ENCODE measurements around the gene CASP3.
A peak's percentile ranks its signal among the peaks of the same experiment; 100 is the strongest.
"Not testable (repeated sequence)": the region's sequence is repeated elsewhere in the genome, so short reads cannot be mapped to it uniquely, and the experiment has no call there.

Gene CASP3

DNA sequence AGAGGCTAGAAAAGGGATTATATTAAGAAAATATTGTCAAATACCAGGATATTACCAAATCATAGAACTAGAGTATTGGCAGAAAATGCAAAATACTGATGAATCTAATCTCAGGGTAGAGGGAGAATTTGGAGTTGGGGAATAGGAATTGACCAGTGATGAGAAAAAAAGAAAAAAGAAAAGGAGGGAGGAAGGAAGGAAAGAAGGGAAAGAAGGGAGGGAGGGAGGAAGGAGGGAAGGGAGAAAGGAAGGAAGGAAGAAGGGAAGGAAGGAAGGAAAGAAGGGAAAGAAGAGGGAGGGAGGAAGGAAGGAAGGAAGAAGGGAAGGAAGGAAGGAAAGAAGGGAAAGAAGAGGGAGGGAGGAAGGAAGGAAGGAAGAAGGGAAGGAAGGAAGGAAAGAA, 3.4 kb upstream of the CASP3 start:
- not testable (repeated sequence) for H2AFZ ChIP-seq (ENCODE audit: low read depth, low read length); H3K4me2 ChIP-seq (ENCODE audit: low read length, poor library complexity, severe bottlenecking); H3K27me3 ChIP-seq (ENCODE audit: control insufficient read depth in 1 of 2, insufficient read depth in 1 of 2, low read length in 2 of 2); H4K8ac ChIP-seq (ENCODE audit: low read length); H3K9me3 ChIP-seq (ENCODE audit: control insufficient read depth, low read length); H2BK12ac ChIP-seq (ENCODE audit: low read length in 2 of 2); H3K4me1 ChIP-seq (ENCODE audit: control insufficient read depth, insufficient read depth, low read depth, low read length); H3K4ac ChIP-seq (ENCODE audit: low read depth in 1 of 2, low read length in 2 of 2); H2AK5ac ChIP-seq (ENCODE audit: low read length, severe bottlenecking); H3K18ac ChIP-seq (ENCODE audit: low read depth in 1 of 2, low read length in 2 of 2); H2BK120ac ChIP-seq (ENCODE audit: low read depth, low read length); H3K9ac ChIP-seq (ENCODE audit: low read length); H3K23ac ChIP-seq (ENCODE audit: low read length in 2 of 2); H2BK15ac ChIP-seq (ENCODE audit: low read depth, poor library complexity, severe bottlenecking); H3K79me1 ChIP-seq (replicated peaks; ENCODE audit: low read length, poor library complexity, severe bottlenecking); H4K91ac ChIP-seq (ENCODE audit: low read length); H2BK5ac ChIP-seq (ENCODE audit: low read depth, low read length, poor library complexity, severe bottlenecking); H3K14ac ChIP-seq (ENCODE audit: low read length in 2 of 2); H3K27ac ChIP-seq (ENCODE audit: low read length, poor library complexity, severe bottlenecking); H3K4me3 ChIP-seq (ENCODE audit: insufficient read depth in 1 of 2, low read depth in 1 of 2, low read length in 2 of 2); DNase-seq
- peaks cover 3 to 12% of the 10 kb centered on the region in 2 experiments for H3K36me3 ChIP-seq (ENCODE audit: control insufficient read depth in 1 of 2, insufficient read depth in 2 of 2, low read depth in 1 of 2, low read length in 2 of 2)

DNA sequence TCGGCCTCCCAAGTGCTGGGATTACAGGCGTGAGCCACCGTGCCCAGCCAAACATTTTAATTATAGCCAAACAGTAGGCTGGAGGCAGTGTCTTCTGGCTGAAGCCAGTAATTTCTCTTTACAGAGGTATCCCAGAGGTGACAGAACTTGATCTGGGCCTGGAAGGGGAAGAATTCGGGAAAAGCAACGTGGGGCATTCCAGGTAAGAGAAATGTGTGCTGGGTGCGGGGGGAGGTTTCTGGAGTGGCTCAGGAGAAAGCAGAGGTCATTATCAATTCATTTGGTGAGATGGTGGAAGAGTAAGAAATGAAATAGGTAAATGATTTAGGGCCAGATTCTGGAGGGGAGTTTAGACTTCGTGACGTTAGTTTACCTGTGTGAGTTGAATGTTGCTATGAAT, 2.7 kb upstream of the CASP3 start:
- peaks cover 3 to 9% of the 10 kb centered on the region in 2 experiments for H3K36me3 ChIP-seq (ENCODE audit: control insufficient read depth in 1 of 2, insufficient read depth in 2 of 2, low read depth in 1 of 2, low read length in 2 of 2)
- peaks cover 8% of the 10 kb centered on the region for H3K79me1 ChIP-seq (replicated peaks; ENCODE audit: low read length, poor library complexity, severe bottlenecking)
- H2BK12ac ChIP-seq (ENCODE audit: low read length in 2 of 2): no peak overlapping the region
- H2BK120ac ChIP-seq (ENCODE audit: low read depth, low read length): no peak overlapping the region
- H2BK15ac ChIP-seq (ENCODE audit: low read depth, poor library complexity, severe bottlenecking): no peak overlapping the region
- H3K4me2 ChIP-seq (ENCODE audit: low read length, poor library complexity, severe bottlenecking): no peak overlapping the region
- H3K4me1 ChIP-seq (ENCODE audit: control insufficient read depth, insufficient read depth, low read depth, low read length): peaks cover 2% of the 10 kb centered on the region
- H3K27ac ChIP-seq (ENCODE audit: low read length, poor library complexity, severe bottlenecking): no peak overlapping the region
- H3K27me3 ChIP-seq (ENCODE audit: control insufficient read depth in 1 of 2, insufficient read depth in 1 of 2, low read length in 2 of 2): no peaks in the 10 kb centered on the region
- no peak overlapping the region for H2AFZ ChIP-seq (ENCODE audit: low read depth, low read length)
- H4K91ac ChIP-seq (ENCODE audit: low read length): no peak overlapping the region
- H3K23ac ChIP-seq (ENCODE audit: low read length in 2 of 2): no peak overlapping the region
- WGBS: 93% methylated on average over 8 of the region's 8 CpGs
- no peak overlapping the region for H3K14ac ChIP-seq (ENCODE audit: low read length in 2 of 2)
- no peak overlapping the region for H4K8ac ChIP-seq (ENCODE audit: low read length)
- peak overlapping the region; percentile 13 for H2AK5ac ChIP-seq (ENCODE audit: low read length, severe bottlenecking)
- H3K9ac ChIP-seq (ENCODE audit: low read length): no peak overlapping the region
- DNase-seq: no peak
- H2BK5ac ChIP-seq (ENCODE audit: low read depth, low read length, poor library complexity, severe bottlenecking): no peak overlapping the region
- H3K4me3 ChIP-seq (ENCODE audit: insufficient read depth in 1 of 2, low read depth in 1 of 2, low read length in 2 of 2): no peak overlapping the region
- no peaks in the 10 kb centered on the region for H3K9me3 ChIP-seq (ENCODE audit: control insufficient read depth, low read length)
- no peak overlapping the region for H3K4ac ChIP-seq (ENCODE audit: low read depth in 1 of 2, low read length in 2 of 2)
- H3K18ac ChIP-seq (ENCODE audit: low read depth in 1 of 2, low read length in 2 of 2): no peak overlapping the region

DNA sequence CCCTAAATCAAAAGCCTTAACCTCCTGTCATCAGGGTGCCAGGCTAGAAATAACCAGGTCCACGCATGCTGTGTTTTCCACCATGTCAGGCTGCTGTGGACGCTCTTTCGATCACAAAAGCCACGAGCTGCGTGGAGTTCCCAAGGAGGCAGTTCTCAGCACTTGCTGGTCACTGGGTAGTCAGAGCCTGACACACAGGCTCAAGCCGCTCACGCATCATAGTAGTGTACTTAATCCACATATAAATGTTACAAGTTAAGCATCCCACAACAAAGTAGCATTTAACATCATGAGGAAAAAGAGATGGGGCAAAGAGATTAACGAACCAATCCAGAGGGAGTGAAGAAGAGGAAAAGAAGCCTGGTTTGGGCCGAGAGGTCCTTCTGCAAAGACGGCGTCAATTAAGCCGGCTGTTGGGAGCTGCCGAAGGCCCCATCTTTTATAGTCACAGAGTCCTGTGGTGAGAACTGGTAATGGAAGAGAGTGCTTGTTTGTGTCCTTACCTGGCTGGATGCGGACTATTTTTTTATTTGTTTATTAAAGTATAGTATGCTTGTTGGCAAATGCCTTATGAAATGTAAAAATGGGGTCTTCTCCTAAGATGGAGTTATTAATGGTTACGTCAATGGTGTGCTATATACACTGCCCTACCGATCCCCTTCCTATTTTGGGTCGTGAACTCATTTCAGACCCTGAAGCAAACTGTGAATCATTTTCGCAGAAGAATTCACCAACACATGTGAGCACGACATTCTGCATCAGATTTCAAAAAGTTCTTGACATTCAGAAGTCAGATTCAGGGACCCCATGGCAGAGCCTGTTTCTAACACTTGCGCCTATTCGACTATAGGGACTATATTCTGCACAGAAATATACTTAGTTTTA, 966 bp upstream of the CASP3 start:
- H3K4me2 ChIP-seq (ENCODE audit: low read length, poor library complexity, severe bottlenecking): peak overlapping the region; percentile 84
- no peak overlapping the region for H2BK15ac ChIP-seq (ENCODE audit: low read depth, poor library complexity, severe bottlenecking)
- H2BK12ac ChIP-seq (ENCODE audit: low read length in 2 of 2): no peak overlapping the region
- peaks cover 8% of the 10 kb centered on the region for H3K79me1 ChIP-seq (replicated peaks; ENCODE audit: low read length, poor library complexity, severe bottlenecking)
- WGBS: 48% methylated on average over 17 of the region's 21 CpGs
- peak overlapping the region; percentile 17 to 89 for H3K18ac ChIP-seq (ENCODE audit: low read depth in 1 of 2, low read length in 2 of 2)
- H3K27me3 ChIP-seq (ENCODE audit: control insufficient read depth in 1 of 2, insufficient read depth in 1 of 2, low read length in 2 of 2): no peaks in the 10 kb centered on the region
- peak; percentile 69 for DNase-seq
- H3K27ac ChIP-seq (ENCODE audit: low read length, poor library complexity, severe bottlenecking): peak overlapping the region; percentile 84
- H3K4ac ChIP-seq (ENCODE audit: low read depth in 1 of 2, low read length in 2 of 2): peak overlapping the region; percentile 22 to 84
- H4K8ac ChIP-seq (ENCODE audit: low read length): peak overlapping the region; percentile 45
- peaks cover 5 to 20% of the 10 kb centered on the region in 2 experiments for H3K36me3 ChIP-seq (ENCODE audit: control insufficient read depth in 1 of 2, insufficient read depth in 2 of 2, low read depth in 1 of 2, low read length in 2 of 2)
- H3K23ac ChIP-seq (ENCODE audit: low read length in 2 of 2): no peak overlapping the region
- peaks cover 2% of the 10 kb centered on the region for H3K4me1 ChIP-seq (ENCODE audit: control insufficient read depth, insufficient read depth, low read depth, low read length)
- H3K14ac ChIP-seq (ENCODE audit: low read length in 2 of 2): peak overlapping the region in 1 of 2 experiments; percentile 9
- H3K9me3 ChIP-seq (ENCODE audit: control insufficient read depth, low read length): no peaks in the 10 kb centered on the region
- peak overlapping the region; percentile 72 to 89 for H3K4me3 ChIP-seq (ENCODE audit: insufficient read depth in 1 of 2, low read depth in 1 of 2, low read length in 2 of 2)
- H2BK120ac ChIP-seq (ENCODE audit: low read depth, low read length): no peak overlapping the region
- peak overlapping the region; percentile 89 for H3K9ac ChIP-seq (ENCODE audit: low read length)
- H2BK5ac ChIP-seq (ENCODE audit: low read depth, low read length, poor library complexity, severe bottlenecking): peak overlapping the region; percentile 83
- peak overlapping the region; percentile 53 for H4K91ac ChIP-seq (ENCODE audit: low read length)
- H2AK5ac ChIP-seq (ENCODE audit: low read length, severe bottlenecking): peak overlapping the region; percentile 3
- H2AFZ ChIP-seq (ENCODE audit: low read depth, low read length): peak overlapping the region; percentile 79

DNA sequence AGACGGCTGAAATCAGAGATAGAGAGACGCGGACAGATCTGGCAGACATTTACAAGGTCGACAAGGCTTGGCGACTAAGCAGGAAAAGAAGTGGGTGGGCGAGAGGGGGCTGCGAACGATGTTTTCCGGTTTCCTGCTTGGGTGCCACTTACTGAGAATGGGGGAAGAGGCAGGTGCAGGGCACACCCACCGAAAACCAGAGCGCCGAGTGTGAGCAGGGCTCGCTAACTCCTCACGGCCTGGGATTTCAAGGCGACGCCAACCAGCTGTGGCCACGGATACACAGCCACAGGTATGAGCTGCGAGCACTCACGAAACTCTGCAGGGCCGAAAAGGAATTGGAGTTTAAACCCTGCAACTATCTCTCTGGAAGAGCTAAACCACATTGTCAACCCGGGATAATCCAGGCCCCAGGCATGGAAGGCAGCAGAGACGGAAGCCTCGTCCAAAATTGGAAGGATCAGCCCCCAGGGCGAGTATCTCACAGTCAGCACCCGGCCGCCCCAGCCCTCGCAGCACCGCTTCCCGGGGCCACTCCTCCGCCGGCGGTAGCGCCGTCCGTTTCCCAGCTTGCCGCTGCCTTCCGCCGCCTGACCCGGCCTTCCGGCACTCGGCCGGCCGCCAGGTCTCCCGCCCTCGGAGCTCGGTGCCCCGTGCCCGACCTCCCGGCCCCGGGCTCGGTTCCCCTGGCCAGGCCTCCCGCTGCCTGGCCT, 778 bp downstream of the CASP3 start:
- H3K79me1 ChIP-seq (replicated peaks; ENCODE audit: low read length, poor library complexity, severe bottlenecking): peaks cover 8% of the 10 kb centered on the region
- peak overlapping the region; percentile 68 to 88 for H3K4ac ChIP-seq (ENCODE audit: low read depth in 1 of 2, low read length in 2 of 2)
- H2AK5ac ChIP-seq (ENCODE audit: low read length, severe bottlenecking): no peak overlapping the region
- peaks cover 5 to 24% of the 10 kb centered on the region in 2 experiments for H3K36me3 ChIP-seq (ENCODE audit: control insufficient read depth in 1 of 2, insufficient read depth in 2 of 2, low read depth in 1 of 2, low read length in 2 of 2)
- H3K18ac ChIP-seq (ENCODE audit: low read depth in 1 of 2, low read length in 2 of 2): peak overlapping the region; percentile 10 to 93
- peak overlapping the region; percentile 71 for H3K4me2 ChIP-seq (ENCODE audit: low read length, poor library complexity, severe bottlenecking)
- under 1% methylated on average over 49 of the region's 52 CpGs for WGBS
- peak overlapping the region; percentile 77 for H2BK15ac ChIP-seq (ENCODE audit: low read depth, poor library complexity, severe bottlenecking)
- DNase-seq: peak; percentile 60
- no peaks in the 10 kb centered on the region for H3K9me3 ChIP-seq (ENCODE audit: control insufficient read depth, low read length)
- peak overlapping the region; percentile 90 to 96 for H3K4me3 ChIP-seq (ENCODE audit: insufficient read depth in 1 of 2, low read depth in 1 of 2, low read length in 2 of 2)
- peak overlapping the region; percentile 0 for H2BK5ac ChIP-seq (ENCODE audit: low read depth, low read length, poor library complexity, severe bottlenecking)
- peak overlapping the region in 1 of 2 experiments; percentile 13 for H3K14ac ChIP-seq (ENCODE audit: low read length in 2 of 2)
- peak overlapping the region in 1 of 2 experiments; percentile 68 for H2BK12ac ChIP-seq (ENCODE audit: low read length in 2 of 2)
- peak overlapping the region; percentile 29 for H4K91ac ChIP-seq (ENCODE audit: low read length)
- H4K8ac ChIP-seq (ENCODE audit: low read length): peak overlapping the region; percentile 67
- peak overlapping the region; percentile 92 for H3K9ac ChIP-seq (ENCODE audit: low read length)
- H3K27me3 ChIP-seq (ENCODE audit: control insufficient read depth in 1 of 2, insufficient read depth in 1 of 2, low read length in 2 of 2): no peaks in the 10 kb centered on the region
- peak overlapping the region in 1 of 2 experiments; percentile 46 for H3K23ac ChIP-seq (ENCODE audit: low read length in 2 of 2)
- H3K4me1 ChIP-seq (ENCODE audit: control insufficient read depth, insufficient read depth, low read depth, low read length): peaks cover 4% of the 10 kb centered on the region
- H2AFZ ChIP-seq (ENCODE audit: low read depth, low read length): peak overlapping the region; percentile 18
- H3K27ac ChIP-seq (ENCODE audit: low read length, poor library complexity, severe bottlenecking): peak overlapping the region; percentile 64
- H2BK120ac ChIP-seq (ENCODE audit: low read depth, low read length): peak overlapping the region; percentile 75
